Activated CD8-positive, alpha-beta memory T cell treated with anti-CD3 and anti-CD28 coated beads for 4 hours (primary cell): ENCODE data around the gene OR4D9.
A peak's percentile ranks its signal among the peaks of the same experiment; 100 is the strongest.
"Not testable (repeated sequence)": the region's sequence is repeated elsewhere in the genome, so short reads cannot be mapped to it uniquely, and the experiment has no call there.

Experiments
- DNase-seq, 2 donors: peaks; one replicate each; pipeline ENCODE4 v3.0.0-alpha.2; 2020; ENCODE audit warnings: low read depth in 2 of 2

The OR4D9 gene

DNA sequence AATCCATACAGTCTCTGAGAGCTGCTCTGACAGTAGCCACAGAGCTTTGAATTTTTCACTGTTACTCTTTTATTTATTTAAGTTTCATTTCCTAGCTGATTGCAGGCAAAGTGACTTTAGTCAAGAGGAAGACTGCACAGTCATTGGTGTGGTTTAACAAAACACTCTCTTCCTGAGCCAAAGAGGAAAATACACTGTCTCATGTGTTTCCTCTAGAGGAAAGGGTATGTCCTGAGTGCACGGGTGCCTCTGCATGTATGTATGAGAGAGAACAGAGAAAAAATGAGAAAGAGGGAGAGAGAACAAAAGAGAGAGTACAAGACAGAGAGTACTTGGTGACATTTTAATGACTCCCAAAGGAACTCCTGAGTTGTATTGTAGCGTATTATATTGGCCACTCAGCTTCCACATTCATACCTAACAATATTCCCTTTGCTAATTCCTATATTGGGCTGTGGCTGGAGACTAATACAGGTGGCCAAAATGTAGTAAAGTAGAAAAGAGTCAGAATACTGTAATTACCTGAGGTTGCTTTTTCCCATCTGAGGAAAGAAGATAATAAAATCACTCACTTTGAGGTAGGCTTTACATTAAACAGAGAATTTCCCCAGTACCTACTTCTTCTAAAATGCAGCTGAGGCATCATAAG, at the start of gene OR4D9:
Gene OR4D9 (plus strand): TSS at position 599 of the 649 bp plus-strand sequence. CDS start 3,374 bp downstream, outside the sequence.
- DNase-seq, result no peak

DNA sequence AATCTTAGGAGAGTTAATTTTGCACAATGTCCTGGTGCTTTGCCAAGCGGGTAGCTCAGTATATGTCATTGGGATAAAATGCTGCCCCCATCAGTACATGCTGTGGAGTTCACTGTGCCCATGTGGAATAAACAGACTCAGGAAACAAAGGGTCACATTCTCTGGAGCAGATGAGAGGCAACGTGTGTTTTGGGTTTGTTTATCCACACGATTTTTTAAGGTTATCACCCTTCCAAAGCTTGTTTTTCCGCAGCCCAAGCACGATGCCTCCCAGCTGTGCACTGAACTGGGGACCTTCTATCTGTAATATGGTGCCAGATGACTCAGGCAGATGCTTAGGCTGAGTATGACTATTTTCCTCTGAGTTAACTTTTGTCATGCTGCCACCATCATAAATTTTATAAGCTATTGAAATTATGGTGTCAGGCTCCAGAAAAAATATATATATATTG, 48.1 kb upstream of the OR4D9 start:
- no peak for DNase-seq

DNA sequence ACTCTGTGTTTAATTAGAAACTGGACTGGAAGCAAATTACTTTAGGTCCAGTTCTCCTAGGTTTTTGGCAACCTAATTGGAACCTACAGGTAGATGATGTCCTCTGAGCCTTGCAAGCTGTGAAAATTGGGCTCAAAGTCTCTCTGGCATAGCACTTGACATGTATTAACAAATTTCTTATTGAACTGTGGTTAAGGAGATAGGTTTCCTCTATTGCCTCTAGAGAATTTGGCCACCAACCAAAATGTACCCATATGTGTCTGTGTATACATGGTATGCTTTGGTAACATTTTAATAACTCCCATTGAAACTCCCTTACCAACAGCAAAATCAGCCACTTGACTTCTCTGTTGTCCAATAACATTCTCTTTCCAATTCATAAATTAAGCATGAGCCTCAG, 38.3 kb upstream of the OR4D9 start, which contains the start of gene OR4D10:
Gene OR4D10 (plus strand): TSS at position 301 of the 400 bp plus-strand sequence. CDS start 4,115 bp downstream, outside the sequence.
- DNase-seq, result no peak

DNA sequence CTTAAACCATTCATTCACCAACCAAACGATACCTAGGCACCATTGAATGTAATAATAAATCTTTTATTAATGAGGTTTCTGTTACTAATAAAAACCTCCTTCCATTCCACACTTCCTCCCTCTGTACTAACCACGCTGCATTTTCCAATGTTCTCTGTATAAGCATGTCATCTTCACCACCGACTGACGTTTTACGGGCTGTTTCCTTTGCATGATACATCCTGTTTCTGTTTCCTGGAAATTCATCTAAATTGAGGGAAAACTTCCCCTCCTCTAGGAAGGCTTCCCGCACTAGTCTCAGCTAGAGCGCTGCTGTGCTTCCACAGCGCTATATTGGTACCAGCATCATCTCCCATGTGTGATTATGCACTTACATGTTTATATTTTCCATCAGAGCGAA, 36.2 kb upstream of the OR4D9 start:
- DNase-seq, result no peak

DNA sequence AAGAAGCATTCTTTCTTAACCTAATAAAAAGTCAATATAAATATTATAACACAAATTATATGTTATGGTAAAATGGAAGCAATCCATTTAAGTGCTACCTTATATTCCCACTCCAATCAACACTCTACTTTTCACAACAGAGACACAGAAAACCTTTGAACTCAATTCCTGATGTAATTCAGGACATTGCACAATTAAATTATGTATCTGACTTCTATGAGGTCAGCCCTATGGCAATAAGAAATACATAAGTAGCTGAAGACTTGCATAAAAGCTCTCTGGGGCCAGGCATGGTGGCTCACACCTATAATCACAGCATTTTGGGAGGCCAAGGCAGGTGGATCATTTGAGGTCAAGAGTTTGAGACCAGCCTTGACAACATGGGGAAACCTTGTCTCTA, 31.4 kb upstream of the OR4D9 start:
- no peak for DNase-seq

DNA sequence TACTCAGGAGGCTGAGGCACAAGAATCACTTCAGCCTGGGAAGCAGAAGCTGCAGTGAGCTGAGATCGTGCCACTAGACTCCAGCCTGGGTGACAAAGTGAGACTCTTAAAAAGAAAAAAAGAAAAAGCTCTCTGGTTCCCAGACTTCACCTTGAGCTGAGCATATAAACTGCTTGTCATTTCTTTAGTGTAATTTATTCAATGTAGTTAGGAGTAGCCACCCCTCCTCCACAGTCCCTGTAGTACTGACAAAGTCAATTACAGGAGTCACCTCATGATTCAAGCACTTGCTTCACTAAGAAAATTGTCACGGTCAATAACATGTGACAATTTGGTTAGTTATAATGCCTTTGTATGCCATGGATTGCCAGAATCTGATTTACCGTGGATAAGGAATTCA, 31.0 kb upstream of the OR4D9 start:
- DNase-seq, result no peak

DNA sequence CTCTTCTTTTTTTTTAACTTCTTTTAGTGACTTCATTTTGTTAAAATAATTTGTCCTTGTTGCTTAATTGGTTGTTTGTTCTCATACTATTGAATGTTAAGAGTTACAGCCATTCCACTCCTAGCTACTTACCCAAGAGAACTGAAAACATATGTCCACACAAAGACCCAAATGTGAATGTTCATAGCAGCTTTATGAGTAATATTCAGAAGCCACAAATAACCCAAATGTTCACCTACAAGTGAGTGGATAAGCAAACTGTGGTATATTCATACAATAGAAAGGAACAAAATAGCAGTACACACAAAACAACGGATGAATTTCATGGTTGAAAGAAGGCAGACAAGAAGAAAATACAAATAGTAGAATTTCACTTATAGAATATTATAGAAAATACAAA, 9.4 kb upstream of the OR4D9 start:
- DNase-seq, result no peak

DNA sequence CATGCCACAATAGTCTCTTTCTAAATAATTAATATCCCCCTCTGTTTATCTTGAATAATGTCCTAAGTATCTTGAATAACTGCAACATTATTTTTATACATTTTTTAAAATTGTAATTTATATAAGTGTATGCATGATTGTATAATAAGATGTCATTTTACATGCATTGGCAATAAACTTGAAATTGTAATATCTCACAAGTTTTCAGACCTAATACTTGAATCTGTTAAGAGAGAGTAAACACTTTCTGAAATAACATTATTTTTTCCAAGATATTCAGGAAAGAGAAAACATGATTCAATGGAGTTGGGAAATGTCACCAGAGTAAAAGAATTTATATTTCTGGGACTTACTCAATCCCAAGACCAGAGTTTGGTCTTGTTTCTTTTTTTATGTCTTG, 8.1 kb upstream of the OR4D9 start, which contains the start of gene OR4D11:
Gene OR4D11 (plus strand): TSS at position 301 of the 400 bp plus-strand sequence. CDS start 0 bp downstream, at position 301.
- no peak for DNase-seq

DNA sequence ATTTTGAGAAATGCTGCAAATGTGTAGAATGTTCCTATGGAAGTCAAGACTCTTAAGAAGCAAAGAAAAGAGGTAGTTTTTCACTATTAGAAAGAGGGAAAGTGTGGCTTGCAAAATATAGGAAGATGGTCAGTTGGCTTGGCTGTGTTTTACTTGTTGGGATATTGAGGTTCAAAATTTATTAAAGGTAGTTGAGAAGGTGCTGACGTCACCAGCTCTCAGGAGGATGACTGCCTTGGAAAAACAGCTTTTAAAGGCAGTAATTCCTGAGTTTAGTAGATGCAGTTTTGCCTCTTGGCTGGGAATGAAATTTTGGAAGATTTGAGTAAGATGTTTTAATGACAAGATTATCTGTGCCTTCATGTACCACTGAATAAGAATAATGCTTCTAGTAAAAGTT, 336 bp downstream of the OR4D9 start:
- no peak for DNase-seq

DNA sequence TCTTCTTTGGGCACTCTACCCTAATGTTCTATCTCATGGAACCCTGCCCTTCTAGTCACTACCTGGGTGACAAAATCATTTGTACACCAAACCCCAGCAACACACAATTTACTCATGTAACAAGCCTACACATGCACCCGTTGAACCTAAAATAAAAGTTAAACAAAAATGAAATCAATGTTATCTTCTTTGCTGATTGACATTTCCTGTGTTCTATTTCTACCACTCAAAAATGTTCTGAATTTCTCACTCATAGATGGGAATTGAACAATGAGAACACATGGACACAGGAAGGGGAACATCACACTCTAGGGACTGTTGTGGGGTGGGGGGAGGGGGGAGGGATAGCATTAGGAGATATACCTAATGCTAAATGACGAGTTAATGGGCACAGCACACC, 8.8 kb downstream of the OR4D9 start:
- DNase-seq, result not testable (repeated sequence)

DNA sequence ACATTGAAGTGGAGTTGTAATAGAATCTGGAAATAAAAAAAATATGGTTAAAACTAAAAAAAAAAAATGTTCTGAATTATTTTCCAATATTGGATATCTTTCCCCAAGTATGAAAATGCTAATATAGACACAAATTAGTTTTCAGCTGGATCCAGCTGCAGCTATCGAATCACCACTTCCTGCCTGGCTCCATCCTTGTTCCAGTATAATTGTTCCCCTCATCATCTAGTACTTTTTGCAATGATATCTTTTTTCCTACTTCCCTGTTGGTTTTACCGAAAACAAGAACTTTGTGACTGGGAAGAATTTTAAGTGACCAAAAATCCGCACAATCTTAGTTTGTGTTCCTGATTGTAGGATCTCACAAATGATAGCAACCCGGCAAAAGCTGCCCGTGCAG, 9.4 kb downstream of the OR4D9 start:
- DNase-seq, result no peak

DNA sequence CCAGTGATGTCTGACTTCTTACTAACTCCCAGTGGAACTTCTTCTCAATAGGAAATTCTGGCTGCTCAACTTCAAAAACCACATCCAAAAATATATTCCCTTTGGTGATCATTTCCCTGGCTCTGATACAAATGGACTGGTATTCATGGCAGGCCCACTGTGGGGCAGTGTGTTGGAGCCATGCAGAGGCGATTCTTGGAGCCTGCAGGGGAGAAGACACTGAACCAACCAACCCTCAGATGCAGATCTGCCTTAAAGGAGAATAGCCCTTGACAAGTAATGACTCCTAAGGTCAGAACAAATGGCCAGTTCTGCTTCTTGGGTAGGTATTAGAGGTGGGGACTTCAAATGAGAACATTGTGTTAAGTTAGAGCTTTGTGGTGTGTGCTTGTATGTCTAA, 12.2 kb downstream of the OR4D9 start:
- DNase-seq, result no peak

DNA sequence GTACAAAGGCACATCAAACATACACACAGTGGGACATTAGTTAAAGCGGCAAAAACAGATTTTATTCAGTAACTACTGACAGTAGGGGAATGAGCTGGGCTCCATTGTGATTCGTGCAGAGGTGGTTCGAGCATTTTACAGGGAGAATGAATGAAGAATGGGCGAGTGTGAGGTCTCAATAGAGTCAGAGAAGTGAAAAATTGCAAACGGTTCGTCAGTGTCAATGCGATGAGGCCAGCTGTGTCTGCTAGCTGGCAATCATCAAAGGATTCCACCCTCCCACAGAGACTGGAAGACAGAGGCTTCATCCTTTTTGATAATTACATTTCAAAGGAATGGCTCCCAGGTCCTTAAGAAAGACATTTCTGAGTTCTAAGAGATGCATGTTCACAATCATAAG, 17.4 kb downstream of the OR4D9 start:
- no peak for DNase-seq

DNA sequence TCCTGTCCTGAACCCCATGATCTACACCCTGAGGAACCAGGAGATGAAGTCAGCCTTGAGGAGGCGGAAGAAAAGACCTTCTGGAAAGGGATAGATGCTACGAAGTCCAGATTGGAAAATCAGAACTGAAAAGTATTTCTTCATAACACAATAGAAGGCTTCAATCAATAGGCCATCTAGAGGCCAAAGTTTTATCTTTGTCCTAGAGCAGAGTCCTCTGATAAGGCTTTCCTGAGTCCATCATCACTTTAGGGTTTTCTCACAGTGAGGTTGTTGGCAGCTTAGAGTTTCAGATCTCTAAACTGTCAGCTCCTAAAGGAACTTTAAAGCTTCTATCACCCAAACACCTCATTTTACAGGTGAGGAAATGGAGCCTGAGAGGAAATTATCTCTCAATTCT, 21.3 kb downstream of the OR4D9 start:
- DNase-seq, result no peak

DNA sequence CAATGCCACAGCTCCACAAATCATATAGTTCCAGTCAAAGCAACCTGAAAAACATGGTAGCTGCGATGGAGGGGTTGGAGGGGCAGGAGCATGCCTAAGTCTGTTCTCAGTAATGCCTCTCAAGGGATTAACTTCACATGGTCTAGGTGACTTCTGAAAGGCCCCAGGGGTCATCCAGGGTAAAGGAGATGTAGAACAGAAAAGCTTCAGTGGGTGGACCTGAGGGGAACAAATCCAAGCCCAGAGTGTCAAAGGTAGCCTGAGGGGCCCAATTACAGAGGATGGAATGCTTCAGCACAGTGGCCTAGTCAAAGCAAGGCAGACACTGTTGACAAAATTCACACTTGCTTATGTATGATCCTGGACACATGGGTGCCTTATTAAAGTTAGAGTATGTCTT, 23.3 kb downstream of the OR4D9 start:
- DNase-seq, result no peak

DNA sequence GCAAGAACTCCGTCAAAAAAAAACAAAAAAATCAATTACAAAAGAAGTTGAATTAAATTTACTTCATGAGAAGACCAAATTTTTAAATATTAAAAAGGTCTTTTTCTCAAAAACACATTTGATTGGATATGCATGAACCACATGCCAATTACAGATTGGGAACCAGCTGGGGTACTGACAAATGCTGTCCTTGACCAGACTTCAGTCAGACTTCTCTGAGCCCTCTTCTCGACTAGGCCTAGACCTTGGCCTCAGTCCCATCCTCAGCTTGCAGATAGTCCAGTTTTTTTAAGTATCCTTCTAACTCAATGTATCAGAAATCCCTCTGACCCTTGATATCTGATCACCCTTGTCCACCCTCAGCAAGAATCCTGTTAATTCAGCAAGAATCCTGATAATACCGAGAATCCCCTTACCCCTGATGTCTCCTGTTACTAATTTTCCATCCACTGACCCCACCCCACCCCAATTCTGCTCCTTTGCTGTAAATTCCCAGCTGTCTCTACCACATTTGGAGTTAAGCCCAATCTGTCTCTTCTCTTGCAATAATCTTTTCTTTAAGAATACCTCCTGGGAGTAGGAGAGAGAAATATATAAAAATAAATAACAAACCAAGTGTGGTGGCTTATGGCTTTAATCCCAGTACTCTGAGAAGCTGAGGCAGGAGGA, 30.9 kb downstream of the OR4D9 start:
- DNase-seq, result no peak

DNA sequence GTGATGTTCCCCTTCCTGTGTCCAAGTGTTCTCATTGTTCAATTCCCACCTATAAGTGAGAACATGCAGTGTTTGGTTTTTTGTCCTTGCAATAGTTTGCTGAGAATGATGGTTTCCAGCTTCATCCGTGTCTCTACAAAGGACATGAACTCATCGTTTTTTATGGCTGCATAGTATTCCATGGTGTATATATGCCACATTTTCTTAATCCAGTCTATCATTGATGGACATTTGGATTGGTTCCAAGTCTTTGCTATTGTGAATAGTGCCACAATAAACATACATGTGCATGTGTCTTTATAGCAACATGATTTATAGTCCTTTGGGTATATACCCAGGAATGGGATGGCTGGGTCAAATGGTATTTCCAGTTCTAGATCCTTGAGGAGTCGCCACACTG, 32.4 kb downstream of the OR4D9 start:
- DNase-seq, result not testable (repeated sequence)

DNA sequence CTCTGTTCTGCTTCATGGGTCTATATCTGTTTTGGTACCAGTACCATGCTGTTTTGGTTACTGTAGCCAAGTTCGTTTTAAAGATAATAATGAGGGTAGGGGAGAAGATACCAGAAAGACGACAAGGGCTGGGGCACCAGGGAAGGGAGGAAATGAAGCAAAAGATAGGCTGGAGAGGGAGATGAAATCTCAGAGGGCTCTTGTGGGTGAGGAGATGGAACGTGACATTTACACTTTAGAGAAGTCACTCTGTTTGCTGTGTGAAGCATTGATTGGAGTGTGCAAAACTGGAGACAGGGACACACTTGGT, 33.5 kb downstream of the OR4D9 start:
- DNase-seq, result no peak

DNA sequence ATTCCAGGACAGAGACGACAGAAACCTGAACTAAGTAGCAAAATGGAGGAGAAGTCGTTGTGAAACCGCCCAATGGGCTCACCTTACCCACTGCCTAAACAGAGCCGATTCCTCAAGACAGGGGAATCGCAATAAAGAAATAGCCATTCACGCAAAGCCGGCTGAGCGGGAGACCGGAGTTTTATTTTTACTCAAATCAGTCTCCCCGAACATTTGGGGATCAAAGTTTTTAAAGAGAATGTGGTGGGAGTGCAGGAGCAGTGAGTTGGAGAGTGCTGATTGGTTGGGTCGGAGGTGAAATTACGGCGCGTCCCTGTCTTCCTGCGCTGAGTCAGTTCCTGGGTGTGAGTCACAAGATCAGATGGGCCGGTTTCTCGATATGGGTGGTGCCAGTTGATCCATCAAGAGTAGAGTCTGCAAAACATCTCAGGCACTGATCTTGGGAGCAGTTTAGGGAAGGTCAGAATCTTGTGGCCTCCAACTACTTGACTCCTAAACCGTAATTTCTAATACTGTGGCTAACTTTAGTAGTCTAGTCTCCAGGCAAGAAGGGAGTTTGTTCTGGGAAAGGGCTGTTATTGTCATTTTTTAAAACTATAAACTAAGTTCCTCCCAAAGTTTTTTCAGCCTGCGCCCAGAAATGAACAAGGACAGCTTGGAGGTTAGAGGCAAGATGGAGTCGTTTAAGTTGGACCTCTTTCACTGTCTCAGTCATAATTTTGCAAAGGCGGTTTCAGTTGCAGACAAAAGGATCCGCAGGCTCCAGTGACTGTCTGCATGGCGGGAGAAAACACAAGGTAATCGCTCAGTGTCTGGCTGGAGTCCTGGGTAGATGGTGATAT, 34.1 kb downstream of the OR4D9 start:
- no peak for DNase-seq

DNA sequence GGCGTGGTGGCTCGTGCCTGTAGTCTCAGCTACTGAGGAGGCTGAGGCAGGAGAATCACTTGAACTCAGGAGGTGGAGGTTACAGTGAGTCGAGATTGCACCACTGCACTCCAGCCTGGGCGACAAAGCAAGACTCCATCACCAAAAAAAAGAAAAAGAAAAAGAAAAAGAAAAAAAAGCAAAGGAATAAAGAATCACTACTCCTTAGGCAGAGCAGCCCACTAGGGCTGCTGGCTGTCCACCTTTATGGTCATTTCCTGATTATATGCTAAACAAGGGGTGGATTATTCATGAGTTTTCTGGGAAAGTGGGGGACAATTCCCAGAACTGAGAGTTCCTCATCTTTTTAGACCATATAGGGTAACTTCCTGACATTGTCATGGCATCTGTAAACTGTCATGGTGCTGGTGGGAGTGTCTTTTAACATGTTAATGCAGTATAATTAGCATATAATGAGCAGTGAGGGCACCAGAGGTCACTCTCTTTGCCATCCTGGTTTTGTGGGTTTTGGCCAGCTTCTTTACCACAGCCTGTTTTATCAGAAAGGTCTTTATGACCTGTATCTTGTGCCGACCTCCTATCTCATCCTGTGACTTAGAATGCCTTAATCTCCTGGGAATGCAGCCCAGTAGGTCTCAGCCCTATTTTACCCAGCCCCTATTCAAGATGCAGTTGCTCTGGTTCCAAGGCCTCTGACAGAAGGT, 36.4 kb downstream of the OR4D9 start:
- DNase-seq, result not testable (repeated sequence)

DNA sequence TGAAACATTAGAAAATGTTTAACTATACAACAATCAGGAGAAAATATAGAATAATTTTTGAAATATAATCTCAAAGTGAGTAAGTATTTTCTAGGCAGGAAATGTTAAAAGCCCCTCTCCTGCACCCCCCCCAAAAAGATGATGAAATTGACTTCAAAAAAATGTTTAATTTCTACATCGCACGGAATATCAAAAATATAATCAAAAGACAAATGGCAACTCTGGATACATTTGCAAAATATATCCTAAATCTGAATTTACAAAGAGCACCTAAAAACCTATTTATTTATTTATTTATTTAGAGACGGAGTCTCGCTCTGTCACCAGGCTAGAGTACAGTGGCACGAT, 36.9 kb downstream of the OR4D9 start:
- DNase-seq, result no peak

DNA sequence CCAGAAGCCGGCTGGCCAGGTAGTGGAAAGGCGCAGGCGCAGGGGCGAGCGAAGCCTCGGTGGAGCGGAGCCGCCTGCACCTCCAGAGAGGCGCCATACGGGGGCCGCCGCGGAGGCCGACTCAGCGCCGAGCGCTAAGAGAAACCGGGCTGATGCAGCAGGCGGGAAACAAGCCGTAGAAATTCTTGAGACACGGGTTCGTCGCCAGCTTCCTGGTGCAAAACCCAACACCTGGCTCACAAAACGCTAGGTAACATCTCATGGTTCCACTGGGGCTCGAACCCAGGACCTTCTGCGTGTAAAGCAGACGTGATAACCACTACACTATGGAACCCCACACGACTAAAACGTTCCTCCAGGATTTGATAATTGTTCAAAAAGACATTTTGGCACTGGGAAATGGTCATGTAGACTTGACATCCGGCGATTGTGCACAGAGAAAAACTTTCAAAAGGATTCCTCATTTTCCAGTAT, 39.1 kb downstream of the OR4D9 start:
- DNase-seq, result peak; percentile 62 to 80
